ENCODE measurements around the gene KIF3A.

KIF3A gene

GRCh38 chr5:132677682-132678400 is 59.5 kb downstream of the KIF3A start:
- no peak for DNase-seq (ENCODE audit: low spot score)
- in situ Hi-C loops (cut with MboI; ENCODE audit: low pct_unique_long_range_greater_than_20kb, low sequenced_read_pairs, unreplicated experiment): no loop called here
- TF ChIP-seq, protein P1, sequence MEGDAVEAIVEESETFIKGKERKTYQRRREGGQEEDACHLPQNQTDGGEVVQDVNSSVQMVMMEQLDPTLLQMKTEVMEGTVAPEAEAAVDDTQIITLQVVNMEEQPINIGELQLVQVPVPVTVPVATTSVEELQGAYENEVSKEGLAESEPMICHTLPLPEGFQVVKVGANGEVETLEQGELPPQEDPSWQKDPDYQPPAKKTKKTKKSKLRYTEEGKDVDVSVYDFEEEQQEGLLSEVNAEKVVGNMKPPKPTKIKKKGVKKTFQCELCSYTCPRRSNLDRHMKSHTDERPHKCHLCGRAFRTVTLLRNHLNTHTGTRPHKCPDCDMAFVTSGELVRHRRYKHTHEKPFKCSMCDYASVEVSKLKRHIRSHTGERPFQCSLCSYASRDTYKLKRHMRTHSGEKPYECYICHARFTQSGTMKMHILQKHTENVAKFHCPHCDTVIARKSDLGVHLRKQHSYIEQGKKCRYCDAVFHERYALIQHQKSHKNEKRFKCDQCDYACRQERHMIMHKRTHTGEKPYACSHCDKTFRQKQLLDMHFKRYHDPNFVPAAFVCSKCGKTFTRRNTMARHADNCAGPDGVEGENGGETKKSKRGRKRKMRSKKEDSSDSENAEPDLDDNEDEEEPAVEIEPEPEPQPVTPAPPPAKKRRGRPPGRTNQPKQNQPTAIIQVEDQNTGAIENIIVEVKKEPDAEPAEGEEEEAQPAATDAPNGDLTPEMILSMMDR (IDR thresholded peaks at IDR 0.05; ENCODE audit: extremely low read depth, insufficient read depth, missing control alignments): no peak

DNA sequence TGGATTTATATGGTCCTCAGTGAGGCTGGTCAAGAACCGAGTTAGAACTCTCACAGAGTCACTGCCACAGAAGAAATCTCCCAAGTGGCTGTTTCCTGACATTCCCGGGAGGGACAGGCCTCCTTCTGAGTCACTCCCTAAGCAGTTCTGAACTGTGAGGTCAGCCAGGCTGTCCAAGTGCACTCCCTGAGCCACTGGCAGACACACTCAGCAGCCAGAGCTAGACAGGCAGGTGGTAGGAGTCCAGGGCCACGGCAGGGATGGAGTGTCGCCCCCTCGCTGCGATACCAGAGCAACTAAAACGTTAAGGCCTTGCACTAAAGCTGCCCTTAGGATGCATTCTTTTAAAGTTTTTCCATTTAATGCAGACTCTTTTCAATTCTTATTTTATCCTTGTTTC is 60.2 kb downstream of the KIF3A start:
- DNase-seq (ENCODE audit: low spot score): no peak
- TF ChIP-seq, protein P1 (IDR thresholded peaks at IDR 0.05; ENCODE audit: extremely low read depth, insufficient read depth, missing control alignments): no peak
- in situ Hi-C loops (cut with MboI; ENCODE audit: low pct_unique_long_range_greater_than_20kb, low sequenced_read_pairs, unreplicated experiment): no loop called here

- no peak for DNase-seq (ENCODE audit: low spot score)
- in situ Hi-C loops (cut with MboI; ENCODE audit: low pct_unique_long_range_greater_than_20kb, low sequenced_read_pairs, unreplicated experiment): no loop called here
- TF ChIP-seq, protein P1 (IDR thresholded peaks at IDR 0.05; ENCODE audit: extremely low read depth, insufficient read depth, missing control alignments): no peak
Observed at GRCh38 chr5:132675936-132676689, 61.2 kb downstream of the KIF3A start.

GRCh38 chr5:132674671-132675506 is 62.5 kb downstream of the KIF3A start:
- in situ Hi-C loops (cut with MboI; ENCODE audit: low pct_unique_long_range_greater_than_20kb, low sequenced_read_pairs, unreplicated experiment): no loop called here
- peak; percentile 79 for DNase-seq (ENCODE audit: low spot score)
- TF ChIP-seq, protein P1 (IDR thresholded peaks at IDR 0.05; ENCODE audit: extremely low read depth, insufficient read depth, missing control alignments): no peak

GRCh38 chr5:132673939-132674630 is 63.3 kb downstream of the KIF3A start, which contains the start of gene IL4:
Gene IL4, plus strand, starts transcription at chr5:132673989. Its CDS starts 62 bp downstream, at chr5:132674051.
- TF ChIP-seq, protein P1 (IDR thresholded peaks at IDR 0.05; ENCODE audit: extremely low read depth, insufficient read depth, missing control alignments): no peak
- no peak for DNase-seq (ENCODE audit: low spot score)
- in situ Hi-C loops (cut with MboI; ENCODE audit: low pct_unique_long_range_greater_than_20kb, low sequenced_read_pairs, unreplicated experiment): no loop called here

DNA sequence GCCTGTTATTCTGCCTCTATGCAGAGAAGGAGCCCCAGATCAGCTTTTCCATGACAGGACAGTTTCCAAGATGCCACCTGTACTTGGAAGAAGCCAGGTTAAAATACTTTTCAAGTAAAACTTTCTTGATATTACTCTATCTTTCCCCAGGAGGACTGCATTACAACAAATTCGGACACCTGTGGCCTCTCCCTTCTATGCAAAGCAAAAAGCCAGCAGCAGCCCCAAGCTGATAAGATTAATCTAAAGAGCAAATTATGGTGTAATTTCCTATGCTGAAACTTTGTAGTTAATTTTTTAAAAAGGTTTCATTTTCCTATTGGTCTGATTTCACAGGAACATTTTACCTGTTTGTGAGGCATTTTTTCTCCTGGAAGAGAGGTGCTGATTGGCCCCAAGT is 63.9 kb downstream of the KIF3A start:
- no peak for DNase-seq (ENCODE audit: low spot score)
- TF ChIP-seq, protein P1 (IDR thresholded peaks at IDR 0.05; ENCODE audit: extremely low read depth, insufficient read depth, missing control alignments): no peak
- in situ Hi-C loops (cut with MboI; ENCODE audit: low pct_unique_long_range_greater_than_20kb, low sequenced_read_pairs, unreplicated experiment): no loop called here
